ENCODE results near the gene MED27. TPM values are rescaled to one million over a fixed set of nuclear protein-coding genes. Genes with fewer than 3 reads are reported as not detected.

Gene MED27
- total and polyA plus RNA-seq, 10 of the 15 experiments (the other 5 are each of a cell fraction or from before 2014, with no cell fraction given) = 20.3 to 50.3 (median 35.5) TPM

GRCh38 chr9:131835151-131835910 lies 244.3 kb downstream of the MED27 start:
- BruUV-seq (replicated peaks) = no TSS peak
- WGBS (ENCODE audit: insufficient coverage, insufficient replicate concordance, low lambda C conversion rate, missing lambda C conversion rate) = 51% methylated on average over 28 of the region's 30 CpGs
- H3K9me3 ChIP-seq (replicated peaks; ENCODE audit: control insufficient read depth, insufficient read depth, low read length) = no peaks in the 10 kb centered on the region; the same call in 2 of the 3 replicates
- POLR2A ChIA-PET = interaction anchor here (0.6 kb wide), 1 partner anchor 351 kb away, joined by 3 read pairs; no protein-coding TSS in a partner anchor
- no peak for DNase-seq (ENCODE audit: low read depth, low spot score)
- intact Hi-C loops (cut with micrococcal nuclease; ENCODE audit: unreplicated experiment) = no loop called here
- in situ Hi-C loops (cut with MboI) = no loop called here
- H3K9ac ChIP-seq (ENCODE audit: control insufficient read depth, insufficient read depth, low read length) = no peak overlapping the region
- H3K27ac ChIP-seq (ENCODE audit: control insufficient read depth, insufficient read depth) = no peak overlapping the region
- H3K4me1 ChIP-seq (ENCODE audit: control insufficient read depth, insufficient read depth, low read length) = no peaks in the 10 kb centered on the region
- no peak overlapping the region for H3K4me3 ChIP-seq
- RAD21 ChIA-PET (ENCODE audit: unreplicated experiment) = no interaction called here
- H4K20me1 ChIP-seq (ENCODE audit: control insufficient read depth, insufficient read depth) = no peaks in the 10 kb centered on the region
- CTCF ChIA-PET = no interaction called here
- H3K79me2 ChIP-seq (ENCODE audit: control insufficient read depth, insufficient read depth, low read length) = no peaks in the 10 kb centered on the region
- H2AFZ ChIP-seq (ENCODE audit: control insufficient read depth, low read depth, low read length) = no peak overlapping the region
- H3K27me3 ChIP-seq (replicated peaks in 1 of 2; ENCODE audit: control insufficient read depth in 2 of 2, insufficient read depth in 2 of 2, low read length in 1 of 2) = peaks cover 0 to 1% of the 10 kb centered on the region in 2 experiments; a peak in 1 of 4 replicates
- no peak for ATAC-seq
- no peaks in the 10 kb centered on the region for H3K36me3 ChIP-seq (ENCODE audit: control insufficient read depth in 2 of 2, insufficient read depth in 2 of 2, low read length in 1 of 2)
- H3K4me2 ChIP-seq (ENCODE audit: control insufficient read depth, insufficient read depth) = no peak overlapping the region
- SMC1A ChIA-PET (ENCODE audit: uncharacterized antibody, unreplicated experiment) = interaction anchor here (0.7 kb wide), 1 partner anchor 334 kb away, joined by 3 read pairs; no protein-coding TSS in a partner anchor
- FAIRE-seq = no peak
- TF ChIP-seq NR2C1 (IDR thresholded peaks at IDR 0.05) (no peak), NFYA (IDR thresholded peaks at IDR 0.05; ENCODE audit: borderline replicate concordance, low read depth, low read length) (no peak), HSF1 (IDR thresholded peaks at IDR 0.05; ENCODE audit: low read depth, low read length) (no peak), CBX3 (IDR thresholded peaks at IDR 0.05; ENCODE audit: borderline replicate concordance, low read depth) (no peak), MTA3 (IDR thresholded peaks at IDR 0.05; ENCODE audit: borderline replicate concordance, low read length) (no peak), TCF12 (IDR thresholded peaks at IDR 0.05; ENCODE audit: low read depth, low read length) (no peak), DPF2 (IDR thresholded peaks at IDR 0.05) (no peak), ZNF687 (IDR thresholded peaks at IDR 0.05) (no peak), BACH1 (IDR thresholded peaks at IDR 0.05; ENCODE audit: borderline replicate concordance) (no peak), USF1 (IDR thresholded peaks at IDR 0.05; ENCODE audit: borderline replicate concordance, extremely low read length, insufficient read depth, low read depth, low read length) (no peak), SMAD5 (IDR thresholded peaks at IDR 0.05; ENCODE audit: low read depth) (no peak)
- TF ChIP-seq, protein P1, sequence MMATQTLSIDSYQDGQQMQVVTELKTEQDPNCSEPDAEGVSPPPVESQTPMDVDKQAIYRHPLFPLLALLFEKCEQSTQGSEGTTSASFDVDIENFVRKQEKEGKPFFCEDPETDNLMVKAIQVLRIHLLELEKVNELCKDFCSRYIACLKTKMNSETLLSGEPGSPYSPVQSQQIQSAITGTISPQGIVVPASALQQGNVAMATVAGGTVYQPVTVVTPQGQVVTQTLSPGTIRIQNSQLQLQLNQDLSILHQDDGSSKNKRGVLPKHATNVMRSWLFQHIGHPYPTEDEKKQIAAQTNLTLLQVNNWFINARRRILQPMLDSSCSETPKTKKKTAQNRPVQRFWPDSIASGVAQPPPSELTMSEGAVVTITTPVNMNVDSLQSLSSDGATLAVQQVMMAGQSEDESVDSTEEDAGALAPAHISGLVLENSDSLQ (IDR thresholded peaks at IDR 0.05) = no peak
